NOMO-1 (cell line): Measurements from ENCODE around the gene SCGB3A1.
A peak's percentile ranks its signal among the peaks of the same experiment; 100 is the strongest.

Experiments used
- DNase-seq, 2 experiments: peaks; one replicate each; lab custom pipeline; 2025; ENCODE audit not compliant: unreplicated experiment in 2 of 2; lab: John Stamatoyannopoulos, UW

SCGB3A1 gene

GRCh38 chr5:180606215-180606785 is 15.0 kb upstream of the SCGB3A1 start:
- DNase-seq = no peak

GRCh38 chr5:180605554-180606214 is 14.4 kb upstream of the SCGB3A1 start:
- DNase-seq = peak; percentile 17 to 30

GRCh38 chr5:180604271-180604670 is 13.0 kb upstream of the SCGB3A1 start:
- no peak for DNase-seq

GRCh38 chr5:180603076-180603594 is 11.8 kb upstream of the SCGB3A1 start:
- no peak for DNase-seq

- DNase-seq = no peak
Measured at GRCh38 chr5:180602481-180603075, 11.3 kb upstream of the SCGB3A1 start.

GRCh38 chr5:180601591-180602480 is 10.5 kb upstream of the SCGB3A1 start:
- DNase-seq = no peak

GRCh38 chr5:180600554-180601041 is 9.3 kb upstream of the SCGB3A1 start:
- DNase-seq = no peak

GRCh38 chr5:180599981-180600553 is 8.8 kb upstream of the SCGB3A1 start:
- no peak for DNase-seq

- DNase-seq = no peak
Measured at GRCh38 chr5:180599590-180599914, 8.3 kb upstream of the SCGB3A1 start.

- DNase-seq = no peak
Measured at GRCh38 chr5:180598797-180599589, 7.7 kb upstream of the SCGB3A1 start.

- no peak for DNase-seq
Measured at GRCh38 chr5:180598316-180598701, 7.0 kb upstream of the SCGB3A1 start.

GRCh38 chr5:180596668-180597231 is 5.5 kb upstream of the SCGB3A1 start:
- DNase-seq = no peak

GRCh38 chr5:180596115-180596667 is 4.9 kb upstream of the SCGB3A1 start:
- no peak for DNase-seq

GRCh38 chr5:180595381-180596114 is 4.2 kb upstream of the SCGB3A1 start:
- no peak for DNase-seq

- no peak for DNase-seq
Measured at GRCh38 chr5:180595046-180595379, 3.7 kb upstream of the SCGB3A1 start.

GRCh38 chr5:180594311-180595045 is 3.2 kb upstream of the SCGB3A1 start:
- no peak for DNase-seq

- DNase-seq = no peak
Measured at GRCh38 chr5:180593446-180594206, 2.3 kb upstream of the SCGB3A1 start.
